ENCODE results near the gene ANKRD33.
A peak's percentile ranks its signal among the peaks of the same experiment; 100 is the strongest.

ANKRD33 gene

DNA sequence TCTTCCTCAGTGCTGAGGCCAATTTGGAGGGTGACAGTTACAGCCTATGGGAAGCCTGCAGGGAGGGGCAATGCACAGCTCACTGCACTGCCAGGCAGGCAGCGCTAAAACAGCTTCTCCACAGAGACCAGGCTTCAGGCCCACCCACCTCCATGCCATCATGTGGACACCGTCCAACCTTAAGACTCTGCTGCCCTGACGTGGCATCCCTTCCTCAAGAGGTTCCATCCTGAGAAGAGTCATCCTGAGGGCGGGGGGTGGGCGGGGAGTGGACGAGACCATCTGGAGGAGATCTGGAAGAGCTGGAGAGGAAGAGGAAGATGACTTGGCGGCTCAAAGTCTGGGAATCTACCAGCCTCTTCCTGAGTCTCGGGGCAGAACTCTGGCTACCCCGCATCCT lies 11.0 kb downstream of the ANKRD33 start:
- Mint-ChIP-seq H3K36me3 (no peaks in the 10 kb centered on the region), H3K9me3 (ENCODE audit: low read depth) (no peaks in the 10 kb centered on the region), H3K27me3 (peaks cover 3% of the 10 kb centered on the region), H3K4me1 (ENCODE audit: low read depth) (no peaks in the 10 kb centered on the region), H3K27ac (no peak overlapping the region), H3K4me3 (no peak overlapping the region)

DNA sequence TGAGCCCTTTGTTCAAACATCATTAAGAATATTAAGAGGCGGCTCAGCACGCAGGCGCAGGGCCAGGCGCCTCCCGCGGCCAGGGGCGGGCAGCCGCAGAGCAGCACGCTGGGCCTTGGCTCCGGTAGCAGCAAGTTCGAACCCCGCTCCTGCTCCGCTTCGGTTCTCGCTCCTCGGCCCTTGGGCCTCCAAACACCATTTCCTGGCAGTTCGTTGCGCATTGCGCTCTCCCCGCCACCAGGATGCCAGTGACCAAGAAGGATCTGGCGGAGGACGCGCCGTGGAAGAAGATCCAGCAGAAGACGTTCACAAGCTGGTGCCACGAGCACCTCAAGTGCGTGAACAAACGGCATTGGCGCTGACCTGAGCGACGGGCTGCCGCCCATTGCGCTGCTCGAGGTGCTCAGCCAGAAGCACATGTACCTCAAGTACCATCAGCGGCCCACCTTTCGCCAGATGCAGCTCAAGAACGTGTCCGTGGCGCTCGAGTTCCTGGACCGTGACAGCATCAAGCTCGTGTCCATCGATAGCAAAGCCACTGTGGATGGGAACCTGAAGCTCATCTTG lies 12.5 kb downstream of the ANKRD33 start:
- Mint-ChIP-seq H3K9me3 (ENCODE audit: low read depth) (no peaks in the 10 kb centered on the region), H3K27me3 (peaks cover 3% of the 10 kb centered on the region), H3K27ac (no peak overlapping the region), H3K36me3 (no peaks in the 10 kb centered on the region), H3K4me1 (ENCODE audit: low read depth) (no peaks in the 10 kb centered on the region), H3K4me3 (no peak overlapping the region)

DNA sequence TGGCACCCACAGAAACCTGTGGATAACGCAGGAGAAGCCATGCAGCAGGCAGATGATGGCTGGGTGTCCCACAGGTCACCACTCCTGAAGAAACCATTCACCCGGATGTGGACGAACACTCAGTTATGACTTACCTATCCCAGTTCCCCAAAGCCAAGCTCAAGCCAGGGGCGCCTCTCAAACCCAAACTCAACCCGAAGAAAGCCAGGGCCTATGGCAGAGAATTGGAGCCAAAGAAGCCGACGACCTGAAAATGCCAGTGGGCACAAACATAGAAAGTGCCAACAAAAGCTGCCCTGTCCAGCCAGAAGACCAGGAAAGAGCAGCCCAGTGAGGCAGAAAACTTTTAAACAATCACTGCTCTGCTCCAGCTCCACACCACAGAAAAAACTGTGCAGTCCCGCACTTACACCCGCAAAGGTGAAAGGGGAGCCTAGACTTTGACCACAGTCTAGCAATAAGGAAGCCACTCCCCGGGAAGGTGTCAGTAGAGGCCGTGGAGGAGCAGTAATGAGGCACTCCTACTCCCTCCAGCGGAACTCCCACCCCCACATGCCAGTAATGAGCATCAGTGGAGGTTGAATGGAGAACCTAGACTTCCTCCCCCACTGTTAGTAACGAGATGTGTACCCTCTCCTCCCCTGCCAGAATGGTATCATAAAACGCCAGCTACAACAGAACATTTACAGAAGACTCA lies 13.4 kb downstream of the ANKRD33 start:
- Mint-ChIP-seq H3K4me1 (ENCODE audit: low read depth) (no peaks in the 10 kb centered on the region), H3K36me3 (no peaks in the 10 kb centered on the region), H3K9me3 (ENCODE audit: low read depth) (no peaks in the 10 kb centered on the region), H3K4me3 (no peak overlapping the region), H3K27me3 (peaks cover 6% of the 10 kb centered on the region), H3K27ac (no peak overlapping the region)

DNA sequence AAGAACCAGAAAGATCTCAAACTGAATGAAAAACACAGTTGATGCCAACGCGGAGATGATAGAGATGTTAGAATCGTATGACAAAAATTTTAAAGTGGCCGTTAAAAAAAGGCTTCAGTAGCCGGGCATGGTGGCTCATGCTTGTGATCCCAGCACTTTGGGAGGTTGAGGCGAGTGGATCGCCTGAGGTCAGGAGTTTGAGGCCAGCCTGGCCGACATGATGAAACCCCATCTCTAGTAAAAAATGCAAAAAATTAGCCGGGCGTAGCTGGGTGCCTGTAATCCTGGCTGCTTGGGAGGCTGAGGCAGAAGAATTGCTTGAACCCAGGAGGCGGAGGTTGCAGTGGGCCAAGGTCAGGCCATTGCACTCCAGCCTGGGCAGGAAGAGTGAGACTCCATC lies 14.0 kb downstream of the ANKRD33 start:
- Mint-ChIP-seq H3K36me3 (no peaks in the 10 kb centered on the region), H3K9me3 (ENCODE audit: low read depth) (no peaks in the 10 kb centered on the region), H3K4me1 (ENCODE audit: low read depth) (no peaks in the 10 kb centered on the region), H3K4me3 (no peak overlapping the region), H3K27me3 (peaks cover 6% of the 10 kb centered on the region), H3K27ac (no peak overlapping the region)

DNA sequence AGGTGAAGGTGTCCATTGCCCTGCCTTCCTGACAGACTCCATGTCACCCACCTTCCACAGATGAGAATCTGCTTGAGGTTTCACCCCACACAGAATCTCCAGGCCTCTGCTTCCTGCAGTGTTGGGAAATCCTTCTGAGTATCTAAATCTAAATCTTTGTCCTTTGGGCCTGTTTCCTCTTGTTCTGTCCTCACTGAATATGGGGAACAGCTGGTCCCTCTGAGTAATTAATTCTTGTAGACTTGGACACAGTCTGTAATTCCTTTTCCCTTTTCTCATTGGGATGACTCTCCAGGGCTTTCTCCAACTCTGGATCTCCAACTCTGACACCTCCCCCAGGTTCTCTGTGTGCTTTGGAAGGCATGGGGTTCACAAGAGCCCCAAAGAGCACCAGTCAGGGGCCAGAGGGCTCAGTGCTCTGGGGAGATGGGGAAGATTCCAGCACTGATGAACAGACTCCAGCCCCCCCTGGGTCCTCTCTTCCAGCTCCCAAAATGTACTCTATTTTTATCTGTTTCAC lies 17.1 kb downstream of the ANKRD33 start:
- Mint-ChIP-seq H3K27ac (no peak overlapping the region), H3K4me3 (no peak overlapping the region), H3K27me3 (peaks cover 15% of the 10 kb centered on the region), H3K9me3 (ENCODE audit: low read depth) (no peaks in the 10 kb centered on the region), H3K36me3 (no peaks in the 10 kb centered on the region), H3K4me1 (ENCODE audit: low read depth) (peaks cover 5% of the 10 kb centered on the region)

DNA sequence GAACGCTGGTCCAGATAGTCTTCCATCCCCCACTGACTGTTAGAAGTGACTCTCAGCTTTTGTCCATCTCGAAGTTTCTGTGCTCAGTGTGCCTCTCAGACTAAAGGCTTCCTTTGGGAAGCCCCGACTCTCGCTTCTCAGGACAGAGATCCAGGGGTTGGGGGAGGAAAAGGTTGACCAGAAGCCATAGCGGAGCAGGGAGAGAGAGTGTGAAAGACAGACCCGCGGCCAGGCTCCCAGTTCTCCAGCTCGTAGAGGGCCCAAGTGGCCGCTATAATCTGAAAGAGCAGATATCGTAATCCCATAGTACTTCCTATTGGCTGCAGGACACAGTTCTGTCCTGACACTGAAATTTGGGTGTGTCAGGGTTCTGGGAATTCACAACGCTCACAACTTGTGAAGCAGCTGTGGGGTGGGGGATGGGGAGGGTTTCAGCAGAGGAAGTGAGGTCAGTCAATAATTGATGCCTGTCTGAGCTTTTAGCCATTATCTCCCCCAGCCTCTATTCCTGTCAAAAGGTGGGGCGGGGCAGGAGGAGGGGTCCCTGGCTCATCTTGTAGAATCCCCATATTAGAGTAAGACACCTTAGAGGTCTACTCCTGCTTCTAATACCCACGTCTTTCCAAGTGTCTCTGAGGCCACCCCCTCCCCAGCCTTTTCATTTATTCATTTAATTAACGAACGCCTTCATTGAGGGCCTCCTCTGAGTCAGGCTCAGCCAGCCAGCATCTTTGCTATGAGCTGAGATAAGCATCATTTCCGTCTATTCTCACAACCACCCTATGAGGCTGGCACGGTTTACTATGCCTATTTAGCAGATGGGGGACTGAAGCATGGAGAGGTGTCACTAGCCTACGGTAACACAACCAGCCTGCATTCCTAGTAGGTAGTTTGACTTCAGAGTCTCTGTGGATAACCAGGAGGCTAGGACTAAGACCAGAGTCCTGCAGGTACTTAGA lies 17.8 kb downstream of the ANKRD33 start:
- Mint-ChIP-seq H3K27ac (no peak overlapping the region), H3K9me3 (ENCODE audit: low read depth) (no peaks in the 10 kb centered on the region), H3K4me1 (ENCODE audit: low read depth) (peaks cover 5% of the 10 kb centered on the region), H3K27me3 (peaks cover 15% of the 10 kb centered on the region), H3K36me3 (no peaks in the 10 kb centered on the region), H3K4me3 (no peak overlapping the region)

DNA sequence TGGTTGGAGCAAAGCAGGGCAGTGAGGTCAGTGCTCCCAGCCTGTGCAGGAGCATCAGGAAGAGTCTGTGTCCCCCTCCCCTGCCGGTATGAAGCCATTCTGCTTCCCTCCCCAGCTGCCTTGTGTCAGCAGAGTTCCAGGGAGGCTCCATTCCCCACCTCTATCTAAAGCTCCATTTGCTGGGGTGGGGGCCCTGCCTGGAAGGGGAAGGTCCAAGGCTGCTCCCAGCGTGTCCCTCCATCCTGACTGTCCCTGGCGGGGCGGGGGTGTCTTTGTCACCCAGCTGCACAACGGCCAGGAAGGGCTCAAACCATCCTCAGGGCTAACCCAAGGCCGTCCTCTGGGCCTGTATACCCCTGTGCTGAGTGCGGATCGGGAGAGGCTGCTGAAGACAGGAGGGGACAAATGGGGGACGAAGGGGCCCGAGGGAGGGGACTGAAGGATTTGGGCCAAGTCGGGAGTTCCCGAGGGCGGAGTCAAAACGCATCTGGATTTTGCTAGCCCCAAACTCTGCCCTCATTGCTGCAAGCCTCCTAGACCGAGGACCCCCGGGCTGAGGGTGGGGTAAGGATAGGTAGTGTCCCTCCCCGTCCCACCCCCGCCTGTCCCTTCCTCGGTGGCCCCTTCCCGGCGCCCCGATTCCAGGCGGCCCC lies 18.7 kb downstream of the ANKRD33 start:
- H3K27ac Mint-ChIP-seq = no peak overlapping the region
- peaks cover 15% of the 10 kb centered on the region for H3K27me3 Mint-ChIP-seq
- no peak overlapping the region for H3K4me3 Mint-ChIP-seq
- H3K9me3 Mint-ChIP-seq (ENCODE audit: low read depth) = no peaks in the 10 kb centered on the region
- no peaks in the 10 kb centered on the region for H3K36me3 Mint-ChIP-seq
- peaks cover 5% of the 10 kb centered on the region for H3K4me1 Mint-ChIP-seq (ENCODE audit: low read depth)

DNA sequence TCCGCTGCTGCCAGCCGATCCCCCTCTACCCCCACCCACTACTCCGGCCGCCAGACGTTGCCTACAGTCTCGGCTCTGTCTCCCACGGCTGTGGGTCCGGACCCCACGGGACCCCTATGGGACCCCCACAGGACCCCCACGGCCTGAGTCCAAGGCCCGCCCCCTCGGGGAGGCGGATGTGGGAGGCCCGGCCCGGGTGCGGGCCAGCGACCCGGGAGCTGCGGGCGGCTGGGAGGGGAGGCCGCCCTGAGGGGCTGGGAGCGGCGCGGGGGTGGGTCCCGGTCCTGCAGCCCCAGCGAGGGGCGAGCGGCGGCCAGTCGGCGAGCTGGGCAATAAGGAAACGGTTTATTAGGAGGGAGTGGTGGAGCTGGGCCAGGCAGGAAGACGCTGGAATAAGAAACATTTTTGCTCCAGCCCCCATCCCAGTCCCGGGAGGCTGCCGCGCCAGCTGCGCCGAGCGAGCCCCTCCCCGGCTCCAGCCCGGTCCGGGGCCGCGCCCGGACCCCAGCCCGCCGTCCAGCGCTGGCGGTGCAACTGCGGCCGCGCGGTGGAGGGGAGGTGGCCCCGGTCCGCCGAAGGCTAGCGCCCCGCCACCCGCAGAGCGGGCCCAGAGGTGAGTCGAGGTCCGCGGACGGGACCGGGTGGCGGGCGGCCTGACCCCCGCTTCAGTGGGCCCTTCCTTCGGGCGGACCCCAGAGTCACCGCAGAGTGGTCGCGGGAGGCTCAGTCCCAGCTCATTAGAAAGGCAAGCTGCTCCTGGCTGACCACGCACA lies 19.4 kb downstream of the ANKRD33 start, which contains the start of gene ACVRL1:
Gene ACVRL1 (plus strand): TSS at position 422 of the 773 bp plus-strand sequence. CDS start 4,971 bp downstream, outside the sequence.
- Mint-ChIP-seq H3K4me3 (peak within 1 kb of the TSS; percentile 30), H3K4me1 (ENCODE audit: low read depth) (peaks cover 5% of the 10 kb centered on the region), H3K36me3 (no peaks in the 10 kb centered on the region), H3K27me3 (peaks cover 15% of the 10 kb centered on the region), H3K27ac (no peak within 1 kb of the TSS), H3K9me3 (ENCODE audit: low read depth) (no peaks in the 10 kb centered on the region)

DNA sequence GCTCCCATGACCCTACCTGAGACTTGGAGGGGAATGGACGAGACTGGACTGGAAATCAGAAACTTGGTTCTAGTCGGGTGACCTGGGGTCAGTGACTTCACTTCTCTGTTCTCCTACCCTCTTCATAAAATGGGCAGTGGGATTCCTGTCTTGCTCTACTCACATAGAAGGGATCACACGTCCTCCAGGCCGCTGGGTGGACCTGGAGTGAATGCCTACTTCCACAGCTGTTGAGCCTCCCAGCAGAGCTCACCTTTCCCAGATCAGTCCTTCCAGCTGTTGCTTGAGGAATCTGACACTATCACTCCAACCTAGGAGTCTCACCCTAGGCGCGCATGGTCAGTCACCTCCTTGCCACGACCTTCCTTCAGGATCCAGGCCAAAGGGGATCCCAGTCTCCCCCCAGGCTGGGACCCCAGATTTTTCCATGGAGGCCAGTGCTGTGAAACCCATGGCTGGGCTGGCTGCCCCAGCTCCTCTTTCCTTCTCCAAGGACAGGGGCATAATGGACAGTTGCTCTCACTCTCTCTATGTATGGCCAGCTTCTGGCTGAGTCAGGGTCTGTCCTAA lies 20.0 kb downstream of the ANKRD33 start:
- Mint-ChIP-seq H3K27ac (no peak overlapping the region), H3K4me1 (ENCODE audit: low read depth) (peaks cover 5% of the 10 kb centered on the region), H3K9me3 (ENCODE audit: low read depth) (no peaks in the 10 kb centered on the region), H3K36me3 (no peaks in the 10 kb centered on the region), H3K27me3 (peaks cover 15% of the 10 kb centered on the region), H3K4me3 (peak overlapping the region; percentile 30)

DNA sequence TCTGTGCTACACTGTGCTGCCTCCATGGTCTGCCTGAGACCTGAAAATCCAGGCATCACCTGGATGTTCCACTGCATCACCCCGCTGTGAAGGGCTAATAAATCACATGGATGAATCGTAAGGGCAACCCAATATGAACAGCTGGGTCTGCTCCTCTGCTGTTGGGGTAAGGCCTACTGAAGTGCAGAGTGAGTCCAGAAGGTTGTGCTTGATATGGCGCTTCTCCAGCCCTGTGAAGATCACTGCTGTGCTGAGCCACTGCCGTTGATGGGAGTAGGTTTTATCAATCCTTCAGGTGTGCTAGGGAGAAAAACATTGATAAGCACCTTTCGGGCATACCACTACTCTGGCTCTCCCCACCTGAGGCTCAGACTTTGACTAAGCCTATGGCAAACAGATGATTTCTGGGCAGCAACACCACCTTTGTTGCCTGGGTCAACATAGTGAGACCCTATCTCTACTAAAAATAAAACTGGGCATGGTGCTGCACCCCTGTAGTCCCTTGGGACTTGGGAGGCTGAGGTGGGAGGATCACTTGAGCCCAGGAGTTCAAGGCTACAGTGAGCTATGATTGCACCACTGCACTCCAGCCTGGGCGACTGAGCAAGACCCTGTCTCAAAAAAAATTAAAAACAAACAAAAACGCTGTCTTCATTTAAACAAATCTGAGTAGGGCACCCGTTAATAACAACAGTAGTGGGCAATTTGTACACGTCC lies 21.1 kb downstream of the ANKRD33 start:
- no peak overlapping the region for H3K27ac Mint-ChIP-seq
- peaks cover 5% of the 10 kb centered on the region for H3K4me1 Mint-ChIP-seq (ENCODE audit: low read depth)
- H3K9me3 Mint-ChIP-seq (ENCODE audit: low read depth) = no peaks in the 10 kb centered on the region
- no peak overlapping the region for H3K4me3 Mint-ChIP-seq
- peaks cover 15% of the 10 kb centered on the region for H3K27me3 Mint-ChIP-seq
- no peaks in the 10 kb centered on the region for H3K36me3 Mint-ChIP-seq

DNA sequence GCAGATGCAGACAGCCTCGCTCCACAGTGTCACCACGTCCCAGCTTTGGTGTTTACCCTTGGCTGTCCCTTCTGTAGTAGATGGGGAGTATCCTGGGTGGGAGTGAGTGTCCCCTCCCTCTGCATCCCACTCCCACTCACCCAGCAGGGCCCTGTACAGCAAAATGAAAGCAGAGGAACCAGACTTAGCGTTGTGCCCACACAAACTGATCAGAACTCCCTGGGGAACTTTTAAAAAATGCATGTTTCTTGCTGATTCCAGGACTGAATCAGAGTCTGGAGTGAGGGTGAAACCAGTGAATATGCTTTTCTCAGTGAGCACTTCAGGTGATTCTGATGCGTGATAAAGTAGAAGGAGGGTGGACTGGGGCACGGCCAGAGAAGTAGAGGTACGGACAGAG lies 22.3 kb downstream of the ANKRD33 start:
- H3K36me3 Mint-ChIP-seq = no peaks in the 10 kb centered on the region
- no peak overlapping the region for H3K27ac Mint-ChIP-seq
- H3K4me3 Mint-ChIP-seq = no peak overlapping the region
- H3K27me3 Mint-ChIP-seq = peaks cover 15% of the 10 kb centered on the region
- no peaks in the 10 kb centered on the region for H3K9me3 Mint-ChIP-seq (ENCODE audit: low read depth)
- H3K4me1 Mint-ChIP-seq (ENCODE audit: low read depth) = peaks cover 5% of the 10 kb centered on the region

DNA sequence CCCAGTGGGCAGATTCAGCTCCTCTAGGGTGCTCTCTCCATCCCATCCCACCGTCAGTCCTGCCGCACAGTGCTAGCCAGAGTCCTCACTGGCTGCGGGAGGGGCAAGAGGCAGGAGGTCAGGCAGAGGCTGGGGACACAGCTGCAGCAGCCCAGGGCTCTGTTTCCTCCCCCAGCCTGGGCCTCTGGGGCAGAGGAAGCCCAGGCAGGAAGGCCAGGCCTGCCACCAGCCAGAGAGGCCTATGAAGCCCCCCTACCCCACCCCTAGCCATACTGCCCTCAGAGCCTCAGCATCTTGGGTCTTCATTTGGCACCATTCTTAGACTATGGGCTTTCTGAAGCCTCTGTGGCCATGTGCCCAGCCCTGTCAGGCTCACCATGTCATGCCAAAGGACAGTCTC lies 22.8 kb downstream of the ANKRD33 start:
- Mint-ChIP-seq H3K27ac (no peak overlapping the region), H3K36me3 (no peaks in the 10 kb centered on the region), H3K27me3 (peaks cover 15% of the 10 kb centered on the region), H3K4me3 (no peak overlapping the region), H3K9me3 (ENCODE audit: low read depth) (no peaks in the 10 kb centered on the region), H3K4me1 (ENCODE audit: low read depth) (peaks cover 5% of the 10 kb centered on the region)

DNA sequence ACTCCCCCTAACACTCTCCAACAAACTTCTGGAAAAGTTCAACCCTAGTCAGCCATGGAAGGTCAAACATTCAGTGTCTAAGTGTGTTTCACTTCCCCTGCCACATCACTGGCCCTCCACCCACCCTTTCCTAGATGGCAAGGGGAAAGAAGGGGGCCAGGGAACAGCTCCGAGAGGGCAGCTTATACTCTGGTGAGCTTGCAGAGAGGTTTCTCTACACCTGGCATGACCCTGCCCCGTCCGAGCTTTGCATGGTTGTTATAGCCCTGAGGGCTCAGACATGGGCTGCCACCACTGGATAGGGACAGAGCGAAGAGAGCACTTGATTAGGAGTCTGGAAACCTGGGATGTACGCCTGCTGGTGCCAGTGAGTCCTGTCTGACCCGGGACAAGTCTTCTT lies 23.4 kb downstream of the ANKRD33 start:
- Mint-ChIP-seq H3K27ac (no peak overlapping the region), H3K27me3 (peaks cover 12% of the 10 kb centered on the region), H3K4me1 (ENCODE audit: low read depth) (peaks cover 5% of the 10 kb centered on the region), H3K36me3 (no peaks in the 10 kb centered on the region), H3K4me3 (no peak overlapping the region), H3K9me3 (ENCODE audit: low read depth) (no peaks in the 10 kb centered on the region)

Data from activated naive CD8-positive, alpha-beta T cell (primary cell).